ENCODE results near the gene USP40. TPM values are rescaled to one million over a fixed set of nuclear protein-coding genes. Genes with fewer than 3 reads are reported as not detected.

Gene USP40
- total RNA-seq, 3 donors from 2014 or later (not counting 1 experiment from before 2014, with no cell fraction given): 17.4 to 20.6 (median 19.4) TPM

DNA sequence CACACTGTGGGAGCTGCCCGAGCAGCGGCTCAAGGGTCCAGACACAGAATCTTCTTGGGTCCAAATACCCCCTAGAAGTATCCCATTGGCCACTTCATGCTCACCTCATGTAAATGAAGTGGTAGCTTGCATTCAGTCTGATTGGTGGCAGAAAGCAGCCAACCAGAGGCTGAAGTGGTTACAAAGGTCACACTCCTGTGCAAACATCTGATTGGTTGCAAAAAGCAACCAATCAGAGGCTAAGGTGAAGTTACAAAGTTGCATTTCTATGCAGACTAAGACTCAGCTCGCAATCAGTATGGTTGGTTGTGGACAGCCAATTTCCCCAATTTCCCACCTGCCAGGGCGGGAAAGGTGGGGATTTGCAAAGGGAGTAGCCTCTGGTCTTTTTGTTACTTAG is 118.0 kb downstream of the USP40 start:
- H3K4me3 ChIP-seq (ENCODE audit: low read length): no peak overlapping the region
- ATAC-seq (no peak), DNase-seq (no peak)
- H3K36me3 ChIP-seq (ENCODE audit: control insufficient read depth, insufficient read depth, low read length): peaks cover 94% of the 10 kb centered on the region
- H3K27me3 ChIP-seq (ENCODE audit: control insufficient read depth, insufficient read depth, low read length): no peaks in the 10 kb centered on the region
- peak overlapping the region in 1 of 2 donors; percentile 54 for H3K27ac Mint-ChIP-seq
- H3K36me3 Mint-ChIP-seq: peaks cover 16% of the 10 kb centered on the region
- H3K27me3 Mint-ChIP-seq (ENCODE audit: low read depth in 2 of 2): no peaks in the 10 kb centered on the region
- no peak overlapping the region for H3K27ac ChIP-seq (ENCODE audit: low read length)
- peaks cover 11 to 17% of the 10 kb centered on the region in 2 donors for H3K4me1 Mint-ChIP-seq
- TF ChIP-seq, protein P1, sequence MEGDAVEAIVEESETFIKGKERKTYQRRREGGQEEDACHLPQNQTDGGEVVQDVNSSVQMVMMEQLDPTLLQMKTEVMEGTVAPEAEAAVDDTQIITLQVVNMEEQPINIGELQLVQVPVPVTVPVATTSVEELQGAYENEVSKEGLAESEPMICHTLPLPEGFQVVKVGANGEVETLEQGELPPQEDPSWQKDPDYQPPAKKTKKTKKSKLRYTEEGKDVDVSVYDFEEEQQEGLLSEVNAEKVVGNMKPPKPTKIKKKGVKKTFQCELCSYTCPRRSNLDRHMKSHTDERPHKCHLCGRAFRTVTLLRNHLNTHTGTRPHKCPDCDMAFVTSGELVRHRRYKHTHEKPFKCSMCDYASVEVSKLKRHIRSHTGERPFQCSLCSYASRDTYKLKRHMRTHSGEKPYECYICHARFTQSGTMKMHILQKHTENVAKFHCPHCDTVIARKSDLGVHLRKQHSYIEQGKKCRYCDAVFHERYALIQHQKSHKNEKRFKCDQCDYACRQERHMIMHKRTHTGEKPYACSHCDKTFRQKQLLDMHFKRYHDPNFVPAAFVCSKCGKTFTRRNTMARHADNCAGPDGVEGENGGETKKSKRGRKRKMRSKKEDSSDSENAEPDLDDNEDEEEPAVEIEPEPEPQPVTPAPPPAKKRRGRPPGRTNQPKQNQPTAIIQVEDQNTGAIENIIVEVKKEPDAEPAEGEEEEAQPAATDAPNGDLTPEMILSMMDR (IDR thresholded peaks at IDR 0.05): no peak
- intact Hi-C loops (cut with micrococcal nuclease): no loop called here
- peaks cover 4% of the 10 kb centered on the region for H3K4me1 ChIP-seq (ENCODE audit: control insufficient read depth, insufficient read depth, low read length)
- no peaks in the 10 kb centered on the region for H3K9me3 ChIP-seq (ENCODE audit: control insufficient read depth, insufficient read depth, low read length)
- no peak overlapping the region for H3K4me3 Mint-ChIP-seq
- WGBS (ENCODE audit: insufficient coverage): 100% methylated on average over 4 of the region's 4 CpGs
- no peaks in the 10 kb centered on the region for H3K9me3 Mint-ChIP-seq

DNA sequence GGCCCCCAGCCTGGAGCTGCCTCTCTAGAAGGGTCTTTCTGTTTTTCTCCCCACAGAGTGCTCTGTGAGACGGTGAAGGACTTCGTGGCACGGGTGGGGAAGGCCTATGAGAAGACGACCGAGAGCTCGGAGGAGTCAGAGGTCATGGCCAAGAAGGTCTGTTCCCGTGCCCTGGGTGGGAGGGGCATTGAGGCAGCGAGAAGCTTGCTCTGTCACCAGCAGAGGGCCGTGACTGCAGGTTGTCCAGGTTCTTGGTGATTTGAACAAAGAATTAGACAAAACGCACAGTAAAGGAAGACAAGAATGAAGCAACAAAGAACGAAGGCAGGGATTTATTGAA is 118.4 kb downstream of the USP40 start:
- intact Hi-C loops (cut with micrococcal nuclease): no loop called here
- H3K4me1 ChIP-seq (ENCODE audit: control insufficient read depth, insufficient read depth, low read length): peaks cover 6% of the 10 kb centered on the region
- no peak for ATAC-seq

DNA sequence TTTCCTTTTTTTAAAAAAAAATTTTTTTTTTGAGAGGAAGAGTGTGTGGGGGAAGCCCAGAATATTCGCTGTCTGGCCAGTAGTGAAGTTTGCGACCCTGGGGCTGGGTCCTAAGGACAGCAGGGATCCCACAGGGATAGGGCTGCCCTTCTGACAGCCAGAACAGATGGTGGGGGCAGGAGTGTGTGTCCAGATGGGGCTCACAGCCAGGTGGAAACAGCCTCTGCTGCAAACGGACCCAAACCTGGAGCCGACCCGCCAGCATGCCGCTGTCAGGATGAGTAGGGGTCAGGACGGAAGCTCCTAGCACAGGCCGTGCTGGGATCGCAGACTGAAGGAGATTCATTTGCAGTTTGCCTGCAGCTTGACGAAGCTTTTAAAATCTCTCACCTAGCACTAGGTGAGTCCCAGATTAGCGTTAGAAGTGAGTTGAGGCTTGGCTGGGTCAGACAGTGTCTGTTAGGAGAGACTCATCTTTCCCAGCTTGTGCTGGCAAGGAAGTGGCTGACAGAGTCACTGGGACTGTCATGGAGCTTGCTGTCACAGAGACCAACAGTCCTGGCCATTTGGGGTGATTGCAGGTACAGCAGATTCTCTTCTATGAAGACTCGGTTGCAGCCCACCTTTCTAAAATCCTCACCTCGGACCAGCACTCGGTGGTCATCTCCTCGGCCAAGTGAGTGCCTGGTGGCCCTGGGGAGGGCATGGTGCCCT is 118.9 kb downstream of the USP40 start:
- WGBS (ENCODE audit: insufficient coverage): 98% methylated on average over 15 of the region's 15 CpGs
- H3K4me3 ChIP-seq (ENCODE audit: low read length): no peak overlapping the region
- H3K27me3 Mint-ChIP-seq (ENCODE audit: low read depth in 2 of 2): no peaks in the 10 kb centered on the region
- TF ChIP-seq, protein P1 (IDR thresholded peaks at IDR 0.05): no peak
- peaks cover 22% of the 10 kb centered on the region for H3K36me3 Mint-ChIP-seq
- H3K27me3 ChIP-seq (ENCODE audit: control insufficient read depth, insufficient read depth, low read length): no peaks in the 10 kb centered on the region
- peaks cover 6% of the 10 kb centered on the region for H3K4me1 ChIP-seq (ENCODE audit: control insufficient read depth, insufficient read depth, low read length)
- intact Hi-C loops (cut with micrococcal nuclease): no loop called here
- H3K27ac Mint-ChIP-seq: peak overlapping the region in 1 of 2 donors; percentile 54
- peaks cover 87% of the 10 kb centered on the region for H3K36me3 ChIP-seq (ENCODE audit: control insufficient read depth, insufficient read depth, low read length)
- H3K4me3 Mint-ChIP-seq: no peak overlapping the region
- peaks cover 17 to 23% of the 10 kb centered on the region in 2 donors for H3K4me1 Mint-ChIP-seq
- H3K9me3 Mint-ChIP-seq: no peaks in the 10 kb centered on the region
- ATAC-seq (no peak), DNase-seq (no peak)
- no peak overlapping the region for H3K27ac ChIP-seq (ENCODE audit: low read length)
- no peaks in the 10 kb centered on the region for H3K9me3 ChIP-seq (ENCODE audit: control insufficient read depth, insufficient read depth, low read length)

More for the DNA sequence above, 118.4 kb downstream of the USP40 start:
- H3K27ac Mint-ChIP-seq: peak overlapping the region in 1 of 2 donors; percentile 54
- TF ChIP-seq, protein P1 (IDR thresholded peaks at IDR 0.05): no peak
- Histone ChIP-seq H3K36me3 (ENCODE audit: control insufficient read depth, insufficient read depth, low read length) (peaks cover 90% of the 10 kb centered on the region), H3K4me3 (ENCODE audit: low read length) (no peak overlapping the region), H3K27ac (ENCODE audit: low read length) (no peak overlapping the region), H3K27me3 (ENCODE audit: control insufficient read depth, insufficient read depth, low read length) (no peaks in the 10 kb centered on the region), H3K9me3 (ENCODE audit: control insufficient read depth, insufficient read depth, low read length) (no peaks in the 10 kb centered on the region)
- no peak for DNase-seq
- WGBS (ENCODE audit: insufficient coverage): 93% methylated on average over 11 of the region's 11 CpGs
- no peaks in the 10 kb centered on the region for H3K27me3 Mint-ChIP-seq (ENCODE audit: low read depth in 2 of 2)
- H3K36me3 Mint-ChIP-seq: peaks cover 19% of the 10 kb centered on the region
- no peaks in the 10 kb centered on the region for H3K9me3 Mint-ChIP-seq
- no peak overlapping the region for H3K4me3 Mint-ChIP-seq
- peaks cover 15 to 20% of the 10 kb centered on the region in 2 donors for H3K4me1 Mint-ChIP-seq

Measured in natural killer cell (primary cell).